Adipocyte (in vitro differentiated cells): ENCODE measurements around the gene ADRA2B.

Experiments
- DNase-seq: peaks from one replicate; pipeline ENCODE4 v3.0.0-alpha.2; 2015; ENCODE audit warnings: low read depth
- H3K27me3 ChIP-seq: replicated peaks from 2 replicates; pipeline ENCODE4 v1.7.0; 2013; ENCODE audit warnings: mild to moderate bottlenecking, low read length, moderate library complexity; ENCODE audit not compliant: control insufficient read depth, insufficient read depth
- H3K36me3 ChIP-seq: 2 replicates; pipeline ENCODE4 v1.7.0; 2013; ENCODE audit warnings: low read length, mild to moderate bottlenecking, moderate library complexity; ENCODE audit not compliant: control insufficient read depth, insufficient read depth, severe bottlenecking
- H3K4me1 ChIP-seq: 2 replicates; pipeline ENCODE4 v1.7.0; 2013; ENCODE audit warnings: mild to moderate bottlenecking, low read length, moderate library complexity; ENCODE audit not compliant: control insufficient read depth, insufficient read depth
- H3K4me3 ChIP-seq: 2 replicates; pipeline ENCODE4 v1.7.0; 2013; ENCODE audit warnings: mild to moderate bottlenecking, low read length, moderate library complexity
- H3K9ac ChIP-seq: 2 replicates; pipeline ENCODE4 v1.7.0; 2013; ENCODE audit warnings: mild to moderate bottlenecking, low read length, moderate library complexity
- H3K9me3 ChIP-seq: 2 replicates; pipeline ENCODE4 v1.7.0; 2013; ENCODE audit warnings: mild to moderate bottlenecking, low read length, moderate library complexity; ENCODE audit not compliant: control insufficient read depth

ADRA2B gene

GRCh38 chr2:96119389-96119751, 3.0 kb upstream of the ADRA2B start:
- Histone ChIP-seq H3K27me3 (peaks cover 66% of the 10 kb centered on the region), H3K9ac (no peak overlapping the region), H3K4me3 (no peak overlapping the region), H3K36me3 (no peaks in the 10 kb centered on the region), H3K4me1 (no peaks in the 10 kb centered on the region), H3K9me3 (no peaks in the 10 kb centered on the region)
- no peak for DNase-seq

GRCh38 chr2:96118698-96119388, 2.5 kb upstream of the ADRA2B start:
- Histone ChIP-seq H3K27me3 (peaks cover 70% of the 10 kb centered on the region), H3K4me1 (no peaks in the 10 kb centered on the region), H3K9me3 (no peaks in the 10 kb centered on the region), H3K4me3 (no peak overlapping the region), H3K9ac (no peak overlapping the region), H3K36me3 (no peaks in the 10 kb centered on the region)
- no peak for DNase-seq

- Histone ChIP-seq H3K9me3 (no peaks in the 10 kb centered on the region), H3K27me3 (peaks cover 62% of the 10 kb centered on the region), H3K9ac (no peak overlapping the region), H3K4me3 (no peak overlapping the region), H3K4me1 (no peaks in the 10 kb centered on the region), H3K36me3 (no peaks in the 10 kb centered on the region)
- DNase-seq, result no peak
These were observed 1.6 kb upstream of the ADRA2B start for GRCh38 chr2:96117701-96118588.

- no peaks in the 10 kb centered on the region for H3K9me3 ChIP-seq
- H3K9ac ChIP-seq, result peak overlapping the region; percentile 29
- no peaks in the 10 kb centered on the region for H3K4me1 ChIP-seq
- peaks cover 54% of the 10 kb centered on the region for H3K27me3 ChIP-seq
- H3K4me3 ChIP-seq, result peak overlapping the region; percentile 41
- no peaks in the 10 kb centered on the region for H3K36me3 ChIP-seq
- peak; percentile 78 for DNase-seq
These were observed 635 bp upstream of the ADRA2B start for GRCh38 chr2:96116879-96117533.

GRCh38 chr2:96115631-96116423, 544 bp downstream of the ADRA2B start:
- H3K36me3 ChIP-seq, result no peaks in the 10 kb centered on the region
- H3K9me3 ChIP-seq, result no peaks in the 10 kb centered on the region
- peaks cover 42% of the 10 kb centered on the region for H3K27me3 ChIP-seq
- H3K4me3 ChIP-seq, result peak overlapping the region; percentile 23
- no peaks in the 10 kb centered on the region for H3K4me1 ChIP-seq
- no peak overlapping the region for H3K9ac ChIP-seq
- no peak for DNase-seq

- no peak for DNase-seq
- no peaks in the 10 kb centered on the region for H3K36me3 ChIP-seq
- no peaks in the 10 kb centered on the region for H3K4me1 ChIP-seq
- no peak overlapping the region for H3K4me3 ChIP-seq
- H3K27me3 ChIP-seq, result peaks cover 37% of the 10 kb centered on the region
- H3K9ac ChIP-seq, result no peak overlapping the region
- H3K9me3 ChIP-seq, result no peaks in the 10 kb centered on the region
These were observed 1.3 kb downstream of the ADRA2B start for GRCh38 chr2:96114903-96115581.

- Histone ChIP-seq H3K9me3 (no peaks in the 10 kb centered on the region), H3K27me3 (peaks cover 37% of the 10 kb centered on the region), H3K4me1 (no peaks in the 10 kb centered on the region), H3K36me3 (no peaks in the 10 kb centered on the region), H3K9ac (no peak overlapping the region), H3K4me3 (no peak overlapping the region)
- no peak for DNase-seq
These were observed 1.8 kb downstream of the ADRA2B start for GRCh38 chr2:96114546-96114902.

GRCh38 chr2:96113951-96114350, 2.4 kb downstream of the ADRA2B start:
- no peaks in the 10 kb centered on the region for H3K36me3 ChIP-seq
- H3K9ac ChIP-seq, result no peak overlapping the region
- peaks cover 5% of the 10 kb centered on the region for H3K4me1 ChIP-seq
- H3K27me3 ChIP-seq, result peaks cover 37% of the 10 kb centered on the region
- no peaks in the 10 kb centered on the region for H3K9me3 ChIP-seq
- no peak overlapping the region for H3K4me3 ChIP-seq
- no peak for DNase-seq

- DNase-seq, result no peak
- no peak overlapping the region for H3K4me3 ChIP-seq
- peaks cover 11% of the 10 kb centered on the region for H3K4me1 ChIP-seq
- peaks cover 37% of the 10 kb centered on the region for H3K27me3 ChIP-seq
- H3K36me3 ChIP-seq, result no peaks in the 10 kb centered on the region
- no peaks in the 10 kb centered on the region for H3K9me3 ChIP-seq
- no peak overlapping the region for H3K9ac ChIP-seq
These were observed 3.0 kb downstream of the ADRA2B start for GRCh38 chr2:96113367-96113677.

GRCh38 chr2:96112501-96113366, 3.6 kb downstream of the ADRA2B start:
- no peak for DNase-seq
- Histone ChIP-seq H3K36me3 (no peaks in the 10 kb centered on the region), H3K9ac (no peak overlapping the region), H3K27me3 (peaks cover 36% of the 10 kb centered on the region), H3K4me3 (no peak overlapping the region), H3K9me3 (no peaks in the 10 kb centered on the region), H3K4me1 (peaks cover 11% of the 10 kb centered on the region)
